Measurements from ENCODE around the gene MVK.

The MVK gene

GRCh38 chr12:109566424-109566823 is 7.2 kb upstream of the MVK start:
- Mint-ChIP-seq H3K27me3 (no peaks in the 10 kb centered on the region), H3K9me3 (peaks cover 13% of the 10 kb centered on the region), H3K27ac (no peak overlapping the region), H3K36me3 (ENCODE audit: low read depth) (peaks cover 98% of the 10 kb centered on the region), H3K4me3 (no peak overlapping the region), H3K4me1 (ENCODE audit: low read depth) (peaks cover 9% of the 10 kb centered on the region)
- intact Hi-C loops (cut with micrococcal nuclease): no loop called here

- Mint-ChIP-seq H3K27me3 (no peaks in the 10 kb centered on the region), H3K4me3 (no peak overlapping the region), H3K9me3 (peaks cover 7% of the 10 kb centered on the region), H3K4me1 (ENCODE audit: low read depth) (peaks cover 15% of the 10 kb centered on the region), H3K27ac (no peak overlapping the region), H3K36me3 (ENCODE audit: low read depth) (peaks cover 92% of the 10 kb centered on the region)
- intact Hi-C loops (cut with micrococcal nuclease): no loop called here
Observed at GRCh38 chr12:109567296-109567695, 6.3 kb upstream of the MVK start.

GRCh38 chr12:109567967-109568366 is 5.6 kb upstream of the MVK start:
- no peak overlapping the region for H3K27ac Mint-ChIP-seq
- H3K4me3 Mint-ChIP-seq: no peak overlapping the region
- peaks cover 21% of the 10 kb centered on the region for H3K4me1 Mint-ChIP-seq (ENCODE audit: low read depth)
- H3K27me3 Mint-ChIP-seq: no peaks in the 10 kb centered on the region
- peaks cover under 1% of the 10 kb centered on the region for H3K9me3 Mint-ChIP-seq
- H3K36me3 Mint-ChIP-seq (ENCODE audit: low read depth): peaks cover 86% of the 10 kb centered on the region
- intact Hi-C loops (cut with micrococcal nuclease): no loop called here

DNA sequence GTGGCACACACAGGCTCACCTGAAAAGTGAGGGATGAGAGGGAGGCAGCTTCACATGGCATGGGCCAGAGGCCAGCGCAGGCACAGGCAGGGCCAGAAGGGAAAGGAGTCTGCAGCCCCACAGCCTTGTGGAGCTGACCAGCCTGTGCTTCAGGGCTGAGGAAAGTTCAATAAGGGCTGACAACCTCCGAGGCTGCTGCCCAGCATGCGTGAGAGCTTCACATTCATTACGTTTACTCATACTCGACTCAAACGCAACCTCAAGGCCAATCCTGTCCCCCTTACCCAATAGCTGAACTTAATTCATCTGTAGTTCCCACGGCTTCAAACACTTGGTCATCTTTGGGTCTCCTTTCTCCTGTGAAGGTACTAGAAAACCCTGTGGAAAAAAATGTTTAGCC is 5.1 kb upstream of the MVK start:
- H3K4me1 Mint-ChIP-seq (ENCODE audit: low read depth): peaks cover 24% of the 10 kb centered on the region
- intact Hi-C loops (cut with micrococcal nuclease): no loop called here
- H3K27me3 Mint-ChIP-seq: no peaks in the 10 kb centered on the region
- no peak overlapping the region for H3K27ac Mint-ChIP-seq
- no peak overlapping the region for H3K4me3 Mint-ChIP-seq
- no peaks in the 10 kb centered on the region for H3K9me3 Mint-ChIP-seq
- peaks cover 86% of the 10 kb centered on the region for H3K36me3 Mint-ChIP-seq (ENCODE audit: low read depth)

- peaks cover 74% of the 10 kb centered on the region for H3K36me3 Mint-ChIP-seq (ENCODE audit: low read depth)
- no peak overlapping the region for H3K27ac Mint-ChIP-seq
- no peaks in the 10 kb centered on the region for H3K9me3 Mint-ChIP-seq
- H3K4me3 Mint-ChIP-seq: no peak overlapping the region
- intact Hi-C loops (cut with micrococcal nuclease): no loop called here
- H3K4me1 Mint-ChIP-seq (ENCODE audit: low read depth): peaks cover 40% of the 10 kb centered on the region
- no peaks in the 10 kb centered on the region for H3K27me3 Mint-ChIP-seq
Observed at GRCh38 chr12:109571773-109572505, 1.7 kb upstream of the MVK start.

- no peaks in the 10 kb centered on the region for H3K9me3 Mint-ChIP-seq
- peaks cover 40% of the 10 kb centered on the region for H3K4me1 Mint-ChIP-seq (ENCODE audit: low read depth)
- peak overlapping the region; percentile 89 for H3K27ac Mint-ChIP-seq
- no peaks in the 10 kb centered on the region for H3K27me3 Mint-ChIP-seq
- peaks cover 74% of the 10 kb centered on the region for H3K36me3 Mint-ChIP-seq (ENCODE audit: low read depth)
- peak overlapping the region; percentile 89 for H3K4me3 Mint-ChIP-seq
- intact Hi-C loops (cut with micrococcal nuclease): no loop called here
Observed at GRCh38 chr12:109572506-109572845, 1.1 kb upstream of the MVK start.

GRCh38 chr12:109573914-109574244 is 285 bp downstream of the MVK start:
- Mint-ChIP-seq H3K27ac (peak overlapping the region; percentile 89), H3K4me1 (ENCODE audit: low read depth) (peaks cover 40% of the 10 kb centered on the region), H3K9me3 (no peaks in the 10 kb centered on the region), H3K27me3 (no peaks in the 10 kb centered on the region), H3K4me3 (peak overlapping the region; percentile 89), H3K36me3 (ENCODE audit: low read depth) (peaks cover 74% of the 10 kb centered on the region)
- intact Hi-C loops (cut with micrococcal nuclease): no loop called here

DNA sequence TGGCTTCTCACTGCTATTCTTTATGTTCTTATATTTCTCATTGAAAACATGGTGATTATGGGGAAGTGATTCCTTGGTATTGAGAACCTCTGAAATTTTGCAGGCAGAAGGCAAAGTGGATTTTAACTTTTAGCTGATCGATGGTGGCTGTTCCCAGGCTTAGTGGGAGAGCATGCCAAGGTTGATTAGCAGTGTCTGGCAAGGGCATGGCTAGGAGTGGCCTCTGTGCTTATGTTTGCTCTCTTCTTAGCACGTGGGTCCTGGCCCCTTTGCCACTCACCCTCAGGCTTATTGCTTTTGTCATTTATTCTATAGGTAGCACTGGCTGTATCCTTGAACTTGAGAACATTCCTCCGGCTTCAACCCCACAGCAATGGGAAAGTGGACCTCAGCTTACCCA is 2.1 kb downstream of the MVK start:
- no peak overlapping the region for H3K27ac Mint-ChIP-seq
- intact Hi-C loops (cut with micrococcal nuclease): no loop called here
- H3K27me3 Mint-ChIP-seq: no peaks in the 10 kb centered on the region
- no peaks in the 10 kb centered on the region for H3K9me3 Mint-ChIP-seq
- H3K4me1 Mint-ChIP-seq (ENCODE audit: low read depth): peaks cover 32% of the 10 kb centered on the region
- H3K4me3 Mint-ChIP-seq: no peak overlapping the region
- H3K36me3 Mint-ChIP-seq (ENCODE audit: low read depth): peaks cover 76% of the 10 kb centered on the region

DNA sequence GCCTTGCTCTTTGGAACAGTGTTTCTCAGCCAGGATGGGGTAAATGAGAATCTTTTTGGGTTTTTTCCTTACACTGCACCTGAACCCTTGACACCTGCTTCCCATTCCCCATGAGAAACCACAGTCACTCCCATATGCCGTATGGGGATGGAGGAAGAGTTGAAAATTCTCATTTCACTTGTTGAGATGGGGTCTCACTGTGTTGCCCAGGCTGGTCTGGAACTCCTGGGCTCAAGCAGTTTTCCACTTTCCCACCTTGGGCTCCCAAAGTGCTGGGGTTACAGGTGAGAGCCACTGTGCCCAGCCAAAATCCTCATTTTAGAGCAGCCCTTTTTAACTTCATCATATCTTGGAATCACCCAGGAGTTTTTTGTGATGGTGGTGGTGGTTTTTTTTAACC is 3.7 kb downstream of the MVK start:
- peaks cover 81% of the 10 kb centered on the region for H3K36me3 Mint-ChIP-seq (ENCODE audit: low read depth)
- no peaks in the 10 kb centered on the region for H3K9me3 Mint-ChIP-seq
- no peaks in the 10 kb centered on the region for H3K27me3 Mint-ChIP-seq
- H3K4me3 Mint-ChIP-seq: no peak overlapping the region
- H3K27ac Mint-ChIP-seq: no peak overlapping the region
- peaks cover 25% of the 10 kb centered on the region for H3K4me1 Mint-ChIP-seq (ENCODE audit: low read depth)
- intact Hi-C loops (cut with micrococcal nuclease): no loop called here

DNA sequence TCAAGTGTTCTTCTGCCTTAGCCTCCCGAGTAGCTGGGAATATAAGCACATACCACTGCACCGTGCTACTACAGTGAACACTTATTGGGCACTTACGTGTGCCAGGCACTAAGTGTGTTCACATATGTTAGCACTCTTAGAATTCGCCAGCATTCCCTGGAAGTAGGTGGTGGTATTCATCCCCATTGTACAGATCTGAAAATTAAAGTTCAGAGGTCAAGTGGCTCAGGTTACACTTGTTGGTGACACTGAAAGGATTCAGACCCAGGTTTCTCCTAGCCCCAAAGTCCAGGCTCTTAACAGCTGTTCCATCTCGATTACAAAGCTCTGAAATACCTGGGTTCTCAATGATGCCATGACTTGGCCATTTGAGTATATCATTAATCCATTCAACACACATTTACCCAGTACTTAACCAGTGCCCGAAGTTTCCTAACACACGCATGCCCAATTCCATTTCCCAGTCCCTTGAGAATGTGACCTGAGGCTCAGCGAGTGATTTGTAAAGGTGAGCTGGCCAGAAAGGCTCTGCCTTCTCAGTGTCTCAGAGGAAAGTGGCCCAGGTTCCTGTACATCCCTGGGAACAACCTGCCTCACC is 4.8 kb downstream of the MVK start:
- Mint-ChIP-seq H3K27ac (no peak overlapping the region), H3K4me3 (no peak overlapping the region), H3K27me3 (no peaks in the 10 kb centered on the region)

DNA sequence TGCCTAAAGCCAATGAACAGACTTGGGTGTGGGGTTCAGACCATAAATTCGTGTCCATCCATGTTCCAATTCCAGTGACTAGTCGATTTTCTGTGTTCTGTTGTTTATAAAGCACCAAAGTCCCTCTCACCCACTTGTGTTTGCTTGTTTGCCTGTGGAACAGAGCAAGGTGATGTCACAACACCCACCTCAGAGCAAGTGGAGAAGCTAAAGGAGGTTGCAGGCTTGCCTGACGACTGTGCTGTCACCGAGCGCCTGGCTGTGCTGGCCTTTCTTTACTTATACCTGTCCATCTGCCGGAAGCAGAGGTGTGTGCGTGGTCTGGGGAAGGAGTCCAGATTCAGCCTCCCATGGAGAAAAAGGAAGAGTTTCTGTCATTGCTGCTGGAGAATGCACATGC is 6.0 kb downstream of the MVK start:
- H3K4me1 Mint-ChIP-seq (ENCODE audit: low read depth): peaks cover 10% of the 10 kb centered on the region
- no peak overlapping the region for H3K4me3 Mint-ChIP-seq
- no peaks in the 10 kb centered on the region for H3K9me3 Mint-ChIP-seq
- H3K27me3 Mint-ChIP-seq: no peaks in the 10 kb centered on the region
- H3K36me3 Mint-ChIP-seq (ENCODE audit: low read depth): peaks cover 94% of the 10 kb centered on the region
- intact Hi-C loops (cut with micrococcal nuclease): no loop called here
- H3K27ac Mint-ChIP-seq: no peak overlapping the region

More for the DNA sequence above, 4.8 kb downstream of the MVK start:
- Mint-ChIP-seq H3K9me3 (no peaks in the 10 kb centered on the region), H3K4me1 (ENCODE audit: low read depth) (peaks cover 15% of the 10 kb centered on the region), H3K36me3 (ENCODE audit: low read depth) (peaks cover 83% of the 10 kb centered on the region)
- intact Hi-C loops (cut with micrococcal nuclease): no loop called here

DNA sequence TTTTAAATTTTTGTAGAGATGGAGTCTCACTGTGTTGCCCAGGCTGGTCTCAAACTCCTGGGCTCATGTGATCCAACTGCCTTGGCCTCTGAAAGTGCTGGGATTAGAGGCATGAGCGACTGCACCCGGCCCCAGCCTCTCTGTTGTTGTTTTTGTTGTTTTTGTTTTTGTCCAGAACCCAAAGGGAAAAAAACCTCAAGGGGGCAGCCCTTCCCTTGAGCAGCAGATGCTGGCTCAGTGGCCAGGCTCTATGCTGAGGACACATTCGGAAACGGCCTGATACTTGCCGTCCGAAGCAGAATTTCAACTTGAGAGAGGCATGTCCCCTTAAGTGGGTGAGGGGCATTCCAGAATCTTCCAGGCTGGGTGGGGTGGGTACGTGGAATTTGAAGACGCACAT is 6.7 kb downstream of the MVK start:
- Mint-ChIP-seq H3K4me1 (ENCODE audit: low read depth) (peaks cover 3% of the 10 kb centered on the region), H3K36me3 (ENCODE audit: low read depth) (peaks cover 95% of the 10 kb centered on the region), H3K9me3 (no peaks in the 10 kb centered on the region), H3K27ac (no peak overlapping the region), H3K4me3 (no peak overlapping the region), H3K27me3 (no peaks in the 10 kb centered on the region)
- intact Hi-C loops (cut with micrococcal nuclease): no loop called here

DNA sequence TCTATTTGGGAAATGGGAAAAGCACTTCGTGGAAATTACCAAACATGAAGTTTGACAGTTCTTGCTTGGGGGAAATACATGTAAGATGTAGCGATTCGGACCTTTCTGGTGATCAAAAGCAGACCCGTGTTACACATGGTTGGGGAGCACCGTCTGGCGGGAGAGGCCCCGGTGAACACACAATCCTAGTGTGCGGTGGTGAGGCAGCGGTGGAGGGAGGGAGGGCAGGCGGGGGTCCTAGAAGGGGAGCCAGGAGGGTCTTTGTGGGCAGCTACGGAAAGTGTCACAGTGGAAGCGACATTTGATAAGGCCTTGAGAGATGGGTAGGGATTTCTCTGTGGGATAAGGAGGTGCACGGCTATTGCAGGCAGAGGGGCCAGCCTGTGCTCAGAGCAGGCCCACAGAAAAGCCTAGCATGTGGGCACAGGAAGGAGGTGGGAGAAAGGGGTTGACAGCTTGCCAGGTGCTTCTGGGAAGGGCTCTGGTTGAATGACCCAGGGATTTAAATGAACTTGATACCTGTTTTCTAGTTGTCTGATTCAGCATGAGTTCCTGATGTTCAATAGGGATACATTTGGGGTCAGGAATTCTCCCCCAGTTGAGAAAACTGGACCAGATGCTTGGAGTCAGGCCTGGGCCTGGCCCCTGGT is 7.2 kb downstream of the MVK start:
- no peak overlapping the region for H3K4me3 Mint-ChIP-seq
- H3K4me1 Mint-ChIP-seq (ENCODE audit: low read depth): no peaks in the 10 kb centered on the region
- peaks cover 95% of the 10 kb centered on the region for H3K36me3 Mint-ChIP-seq (ENCODE audit: low read depth)
- no peaks in the 10 kb centered on the region for H3K9me3 Mint-ChIP-seq
- intact Hi-C loops (cut with micrococcal nuclease): no loop called here
- H3K27me3 Mint-ChIP-seq: no peaks in the 10 kb centered on the region
- no peak overlapping the region for H3K27ac Mint-ChIP-seq

GRCh38 chr12:109581334-109581691 is 7.7 kb downstream of the MVK start:
- intact Hi-C loops (cut with micrococcal nuclease): no loop called here
- Mint-ChIP-seq H3K27me3 (no peaks in the 10 kb centered on the region), H3K9me3 (no peaks in the 10 kb centered on the region), H3K4me3 (no peak overlapping the region), H3K36me3 (ENCODE audit: low read depth) (peaks cover 95% of the 10 kb centered on the region), H3K4me1 (ENCODE audit: low read depth) (no peaks in the 10 kb centered on the region), H3K27ac (no peak overlapping the region)

- Mint-ChIP-seq H3K4me1 (ENCODE audit: low read depth) (no peaks in the 10 kb centered on the region), H3K27ac (no peak overlapping the region), H3K4me3 (no peak overlapping the region), H3K27me3 (no peaks in the 10 kb centered on the region), H3K36me3 (ENCODE audit: low read depth) (peaks cover 95% of the 10 kb centered on the region), H3K9me3 (no peaks in the 10 kb centered on the region)
- intact Hi-C loops (cut with micrococcal nuclease): no loop called here
Observed at GRCh38 chr12:109581856-109582255, 8.3 kb downstream of the MVK start.
